Measurements from ENCODE around the gene GAGE10. TPM values are rescaled to one million over a fixed set of nuclear protein-coding genes. Genes with fewer than 3 reads are reported as not detected.

GAGE10 gene
- total RNA-seq, 1 experiment from 2014 or later, result not detected

GRCh38 chrX:49269010-49269766 is 34.3 kb upstream of the GAGE10 start:
- H3K9me3 Mint-ChIP-seq (ENCODE audit: unreplicated experiment), result peaks cover 8% of the 10 kb centered on the region
- peak overlapping the region; percentile 90 for H3K4me3 Mint-ChIP-seq (ENCODE audit: unreplicated experiment)
- H3K36me3 Mint-ChIP-seq (ENCODE audit: insufficient read depth, unreplicated experiment), result no peaks in the 10 kb centered on the region
- TF ChIP-seq, protein P1, sequence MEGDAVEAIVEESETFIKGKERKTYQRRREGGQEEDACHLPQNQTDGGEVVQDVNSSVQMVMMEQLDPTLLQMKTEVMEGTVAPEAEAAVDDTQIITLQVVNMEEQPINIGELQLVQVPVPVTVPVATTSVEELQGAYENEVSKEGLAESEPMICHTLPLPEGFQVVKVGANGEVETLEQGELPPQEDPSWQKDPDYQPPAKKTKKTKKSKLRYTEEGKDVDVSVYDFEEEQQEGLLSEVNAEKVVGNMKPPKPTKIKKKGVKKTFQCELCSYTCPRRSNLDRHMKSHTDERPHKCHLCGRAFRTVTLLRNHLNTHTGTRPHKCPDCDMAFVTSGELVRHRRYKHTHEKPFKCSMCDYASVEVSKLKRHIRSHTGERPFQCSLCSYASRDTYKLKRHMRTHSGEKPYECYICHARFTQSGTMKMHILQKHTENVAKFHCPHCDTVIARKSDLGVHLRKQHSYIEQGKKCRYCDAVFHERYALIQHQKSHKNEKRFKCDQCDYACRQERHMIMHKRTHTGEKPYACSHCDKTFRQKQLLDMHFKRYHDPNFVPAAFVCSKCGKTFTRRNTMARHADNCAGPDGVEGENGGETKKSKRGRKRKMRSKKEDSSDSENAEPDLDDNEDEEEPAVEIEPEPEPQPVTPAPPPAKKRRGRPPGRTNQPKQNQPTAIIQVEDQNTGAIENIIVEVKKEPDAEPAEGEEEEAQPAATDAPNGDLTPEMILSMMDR (IDR thresholded peaks at IDR 0.05; ENCODE audit: unreplicated experiment), result no peak
- intact Hi-C loops (cut with micrococcal nuclease), result loop anchor here (1.0 kb wide), 1 partner anchor 78 kb away; no protein-coding TSS in a partner anchor
- H3K4me1 Mint-ChIP-seq (ENCODE audit: insufficient read depth, unreplicated experiment), result peaks cover 12% of the 10 kb centered on the region
- peak overlapping the region; percentile 97 for H3K27ac Mint-ChIP-seq (ENCODE audit: low read depth, unreplicated experiment)
- no TSS peak for BruUV-seq (replicated peaks)
- ChIA-PET POLR2A (interaction anchor here (0.7 to 2.0 kb wide), 12 partner anchors 10 to 114 kb away, joined by 3 to 12 read pairs (median 4); partner anchors contain the start of gene CCDC22), CTCF (interaction anchor here (1.0 kb wide), 1 partner anchor 77 kb away, joined by 3 read pairs; no protein-coding TSS in a partner anchor)
- DNase-seq (ENCODE audit: unreplicated experiment), result peak; percentile 97
- H3K27me3 Mint-ChIP-seq (ENCODE audit: insufficient read depth, unreplicated experiment), result no peaks in the 10 kb centered on the region

DNA sequence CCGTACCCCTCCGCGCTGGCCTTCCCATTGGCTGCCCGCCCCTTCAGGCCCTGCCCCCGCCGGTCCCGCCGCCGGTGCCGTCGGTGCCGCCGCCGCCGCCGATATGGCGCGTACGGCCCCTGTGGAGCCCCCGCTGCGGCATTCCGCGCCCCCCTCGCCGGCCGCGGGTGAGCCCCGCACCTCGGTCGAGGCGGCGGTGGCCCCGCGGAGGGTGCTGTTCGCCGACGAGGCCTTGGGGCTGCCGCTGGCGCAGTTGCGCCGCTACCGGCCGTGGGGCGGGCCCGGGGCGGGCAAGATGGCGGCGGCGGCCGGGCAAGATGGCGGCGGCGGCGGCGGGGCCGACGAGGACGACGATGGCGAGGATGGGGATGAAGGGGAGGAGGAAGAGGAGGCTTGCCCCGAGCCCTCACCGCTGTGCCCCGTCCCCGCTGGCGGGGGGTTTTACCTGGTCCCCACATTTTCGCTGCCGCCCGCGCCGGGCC is 33.6 kb upstream of the GAGE10 start, which contains the start of gene PPP1R3F:
Gene PPP1R3F (plus strand): TSS at position 27 of the 482 bp plus-strand sequence. CDS start 77 bp downstream, at position 104.
- Mint-ChIP-seq H3K27me3 (ENCODE audit: insufficient read depth, unreplicated experiment) (no peaks in the 10 kb centered on the region), H3K4me3 (ENCODE audit: unreplicated experiment) (peak within 1 kb of the TSS; percentile 90), H3K9me3 (ENCODE audit: unreplicated experiment) (peaks cover 7% of the 10 kb centered on the region), H3K4me1 (ENCODE audit: insufficient read depth, unreplicated experiment) (peaks cover 12% of the 10 kb centered on the region), H3K36me3 (ENCODE audit: insufficient read depth, unreplicated experiment) (no peaks in the 10 kb centered on the region), H3K27ac (ENCODE audit: low read depth, unreplicated experiment) (peak within 1 kb of the TSS; percentile 97)
- intact Hi-C loops (cut with micrococcal nuclease), result loop anchor here (1.0 kb wide), 1 partner anchor 79 kb away; no protein-coding TSS in a partner anchor
- ChIA-PET CTCF (interaction anchor here (0.7 kb wide), 1 partner anchor 114 kb away, joined by 3 read pairs; no protein-coding TSS in a partner anchor), POLR2A (interaction anchor here (1.1 to 1.7 kb wide), 6 partner anchors 11 to 468 kb away, joined by 3 to 12 read pairs (median 6); partner anchors contain the start of gene HDAC6)
- BruUV-seq (replicated peaks), result no TSS peak
- no peak for DNase-seq (ENCODE audit: unreplicated experiment)
- TF ChIP-seq, protein P1 (IDR thresholded peaks at IDR 0.05; ENCODE audit: unreplicated experiment), result no peak

DNA sequence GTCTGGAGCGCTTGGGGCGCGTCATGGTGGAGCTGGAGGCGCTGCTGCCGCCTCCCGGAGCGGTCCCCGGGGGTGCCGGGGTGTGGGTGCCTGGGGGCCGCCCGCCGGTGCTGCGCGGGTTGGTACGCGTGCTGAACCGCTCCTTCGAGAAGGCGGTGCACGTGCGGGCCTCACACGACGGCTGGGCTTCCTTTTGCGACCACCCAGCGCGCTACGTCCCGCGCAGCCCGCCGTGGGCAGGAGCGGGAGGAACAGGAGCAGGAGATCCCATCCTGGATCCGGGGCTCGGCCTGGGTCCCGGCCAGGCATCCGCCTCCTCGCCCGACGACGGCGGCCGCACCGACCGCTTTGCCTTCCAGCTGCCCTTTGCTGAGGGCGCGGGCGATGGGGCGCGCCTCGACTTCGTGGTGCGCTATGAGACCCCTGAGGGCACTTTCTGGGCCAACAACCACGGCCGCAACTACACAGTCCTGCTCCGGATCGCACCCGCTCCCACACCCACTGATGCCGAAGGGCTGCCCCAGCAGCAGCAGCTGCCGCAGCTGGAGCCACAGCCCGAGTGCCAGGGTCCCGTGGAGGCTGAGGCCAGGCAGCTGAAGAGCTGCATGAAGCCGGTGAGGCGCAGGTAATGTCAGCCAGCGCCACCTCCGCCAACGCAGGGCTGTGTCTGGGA is 33.1 kb upstream of the GAGE10 start:
- Mint-ChIP-seq H3K9me3 (ENCODE audit: unreplicated experiment) (peaks cover 7% of the 10 kb centered on the region), H3K4me3 (ENCODE audit: unreplicated experiment) (peak overlapping the region; percentile 90), H3K36me3 (ENCODE audit: insufficient read depth, unreplicated experiment) (no peaks in the 10 kb centered on the region), H3K27me3 (ENCODE audit: insufficient read depth, unreplicated experiment) (no peaks in the 10 kb centered on the region), H3K27ac (ENCODE audit: low read depth, unreplicated experiment) (peak overlapping the region; percentile 85), H3K4me1 (ENCODE audit: insufficient read depth, unreplicated experiment) (peaks cover 12% of the 10 kb centered on the region)
- POLR2A ChIA-PET, result interaction anchor here (0.7 to 1.1 kb wide), 2 partner anchors 431 to 469 kb away, joined by 3 read pairs; partner anchors contain the start of gene HDAC6
- intact Hi-C loops (cut with micrococcal nuclease), result no loop called here
- TF ChIP-seq, protein P1 (IDR thresholded peaks at IDR 0.05; ENCODE audit: unreplicated experiment), result no peak
- DNase-seq (ENCODE audit: unreplicated experiment), result no peak
- CTCF ChIA-PET, result interaction anchor here (0.7 kb wide), 1 partner anchor 115 kb away, joined by 3 read pairs; no protein-coding TSS in a partner anchor
- BruUV-seq (replicated peaks), result no TSS peak

- DNase-seq (ENCODE audit: unreplicated experiment), result no peak
- Mint-ChIP-seq H3K36me3 (ENCODE audit: insufficient read depth, unreplicated experiment) (no peaks in the 10 kb centered on the region), H3K4me1 (ENCODE audit: insufficient read depth, unreplicated experiment) (peaks cover 12% of the 10 kb centered on the region), H3K27me3 (ENCODE audit: insufficient read depth, unreplicated experiment) (no peaks in the 10 kb centered on the region), H3K9me3 (ENCODE audit: unreplicated experiment) (peaks cover 7% of the 10 kb centered on the region), H3K4me3 (ENCODE audit: unreplicated experiment) (peak overlapping the region; percentile 90), H3K27ac (ENCODE audit: low read depth, unreplicated experiment) (peak overlapping the region; percentile 85)
- POLR2A ChIA-PET, result no interaction called here
- BruUV-seq (replicated peaks), result TSS peak; percentile 28
- TF ChIP-seq, protein P1 (IDR thresholded peaks at IDR 0.05; ENCODE audit: unreplicated experiment), result no peak
- intact Hi-C loops (cut with micrococcal nuclease), result no loop called here
- CTCF ChIA-PET, result no interaction called here
Measured at GRCh38 chrX:49271341-49271740, 32.1 kb upstream of the GAGE10 start.

All from MCF 10A (cell line).